ACC112 (cell line): Measurements from ENCODE around the gene REL.
A peak's percentile ranks its signal among the peaks of the same experiment; 100 is the strongest.

Experiments
- H2AFZ ChIP-seq: fragments of 200-600 bp; sonication (generic); one replicate; pipeline ENCODE4 v1.6.0; 2017; ENCODE audit warnings: antibody characterized with exemption, low read length; ENCODE audit not compliant: unreplicated experiment
- H3K27ac ChIP-seq: fragments of 200-600 bp; sonication (generic); 2 replicates; pipeline ENCODE4 v1.5.1; 2014; ENCODE audit warnings: low read depth, mild to moderate bottlenecking, antibody characterized with exemption, low read length, moderate library complexity
- H3K27me3 ChIP-seq: fragments of 200-600 bp; sonication (generic); 2 replicates; pipeline ENCODE4 v1.6.1; 2014; ENCODE audit warnings: mild to moderate bottlenecking, antibody characterized with exemption, low read length, moderate library complexity, mixed read lengths; ENCODE audit not compliant: insufficient read depth
- H3K36me3 ChIP-seq: fragments of 200-600 bp; sonication (generic); 2 replicates; pipeline ENCODE4 v1.6.1; 2016; ENCODE audit warnings: mild to moderate bottlenecking, antibody characterized with exemption, low read length, moderate library complexity, mixed read lengths; ENCODE audit not compliant: insufficient read depth
- H3K4me1 ChIP-seq: fragments of 200-600 bp; sonication (generic); one replicate; pipeline ENCODE4 v1.6.1; 2016; ENCODE audit warnings: low read length, mixed read lengths; ENCODE audit not compliant: insufficient read depth, unreplicated experiment, control insufficient read depth
- H3K4me3 ChIP-seq: fragments of 200-600 bp; sonication (generic); 2 replicates; pipeline ENCODE4 v1.5.1; 2014; ENCODE audit warnings: mild to moderate bottlenecking, low read depth, low read length
- H3K79me2 ChIP-seq: fragments of 200-600 bp; sonication (generic); one replicate; pipeline ENCODE4 v1.6.0; 2016; ENCODE audit warnings: low read length; ENCODE audit not compliant: control insufficient read depth, unreplicated experiment, insufficient read depth

Gene REL

GRCh38 chr2:60867848-60868247 lies 13.5 kb upstream of the REL start:
- H3K27ac ChIP-seq, result no peak overlapping the region
- H2AFZ ChIP-seq, result peak overlapping the region; percentile 55
- no peaks in the 10 kb centered on the region for H3K79me2 ChIP-seq
- H3K36me3 ChIP-seq, result no peaks in the 10 kb centered on the region
- no peak overlapping the region for H3K4me3 ChIP-seq
- H3K27me3 ChIP-seq, result no peaks in the 10 kb centered on the region
- no peaks in the 10 kb centered on the region for H3K4me1 ChIP-seq

GRCh38 chr2:60868589-60869273 lies 12.6 kb upstream of the REL start:
- Histone ChIP-seq H3K4me1 (no peaks in the 10 kb centered on the region), H3K79me2 (no peaks in the 10 kb centered on the region), H3K27me3 (no peaks in the 10 kb centered on the region), H3K27ac (no peak overlapping the region), H2AFZ (no peak overlapping the region), H3K4me3 (no peak overlapping the region), H3K36me3 (no peaks in the 10 kb centered on the region)

- Histone ChIP-seq H3K4me1 (no peaks in the 10 kb centered on the region), H3K27ac (no peak overlapping the region), H3K79me2 (no peaks in the 10 kb centered on the region), H2AFZ (no peak overlapping the region), H3K27me3 (no peaks in the 10 kb centered on the region), H3K4me3 (no peak overlapping the region), H3K36me3 (no peaks in the 10 kb centered on the region)
These were observed 8.9 kb upstream of the REL start for GRCh38 chr2:60872510-60872928.

- Histone ChIP-seq H3K36me3 (no peaks in the 10 kb centered on the region), H3K79me2 (no peaks in the 10 kb centered on the region), H3K4me3 (no peak overlapping the region), H3K27me3 (no peaks in the 10 kb centered on the region), H3K4me1 (no peaks in the 10 kb centered on the region), H3K27ac (no peak overlapping the region), H2AFZ (no peak overlapping the region)
These were observed 8.0 kb upstream of the REL start for GRCh38 chr2:60873381-60873780.

GRCh38 chr2:60875520-60875919 lies 5.9 kb upstream of the REL start:
- no peaks in the 10 kb centered on the region for H3K79me2 ChIP-seq
- H3K27me3 ChIP-seq, result no peaks in the 10 kb centered on the region
- H3K36me3 ChIP-seq, result no peaks in the 10 kb centered on the region
- H3K4me1 ChIP-seq, result no peaks in the 10 kb centered on the region
- no peak overlapping the region for H2AFZ ChIP-seq
- H3K4me3 ChIP-seq, result no peak overlapping the region
- no peak overlapping the region for H3K27ac ChIP-seq

- H3K79me2 ChIP-seq, result peaks cover 38% of the 10 kb centered on the region
- no peaks in the 10 kb centered on the region for H3K36me3 ChIP-seq
- H3K4me1 ChIP-seq, result peaks cover 10% of the 10 kb centered on the region
- peak overlapping the region; percentile 95 for H3K4me3 ChIP-seq
- peak overlapping the region; percentile 93 for H2AFZ ChIP-seq
- no peaks in the 10 kb centered on the region for H3K27me3 ChIP-seq
- H3K27ac ChIP-seq, result peak overlapping the region; percentile 85
These were observed 729 bp upstream of the REL start for GRCh38 chr2:60880643-60881046.

- peaks cover 15% of the 10 kb centered on the region for H3K4me1 ChIP-seq
- no peaks in the 10 kb centered on the region for H3K27me3 ChIP-seq
- peak overlapping the region; percentile 95 for H3K4me3 ChIP-seq
- H3K36me3 ChIP-seq, result no peaks in the 10 kb centered on the region
- peak overlapping the region; percentile 0 for H2AFZ ChIP-seq
- H3K79me2 ChIP-seq, result peaks cover 57% of the 10 kb centered on the region
- H3K27ac ChIP-seq, result peak overlapping the region; percentile 88
These were observed 1.8 kb downstream of the REL start for GRCh38 chr2:60882971-60883753.

GRCh38 chr2:60883896-60884295 lies 2.5 kb downstream of the REL start:
- Histone ChIP-seq H3K4me3 (peak overlapping the region; percentile 95), H2AFZ (no peak overlapping the region), H3K79me2 (peaks cover 59% of the 10 kb centered on the region), H3K27me3 (no peaks in the 10 kb centered on the region), H3K36me3 (no peaks in the 10 kb centered on the region), H3K4me1 (peaks cover 15% of the 10 kb centered on the region), H3K27ac (peak overlapping the region; percentile 88)

GRCh38 chr2:60884800-60885199 lies 3.4 kb downstream of the REL start:
- peaks cover 62% of the 10 kb centered on the region for H3K79me2 ChIP-seq
- no peak overlapping the region for H2AFZ ChIP-seq
- no peaks in the 10 kb centered on the region for H3K36me3 ChIP-seq
- no peaks in the 10 kb centered on the region for H3K27me3 ChIP-seq
- peak overlapping the region; percentile 72 for H3K4me3 ChIP-seq
- peaks cover 15% of the 10 kb centered on the region for H3K4me1 ChIP-seq
- H3K27ac ChIP-seq, result peak overlapping the region; percentile 33; the same call in 1 of the 2 replicates

- H2AFZ ChIP-seq, result no peak overlapping the region
- H3K36me3 ChIP-seq, result no peaks in the 10 kb centered on the region
- peaks cover 62% of the 10 kb centered on the region for H3K79me2 ChIP-seq
- H3K27me3 ChIP-seq, result no peaks in the 10 kb centered on the region
- H3K4me3 ChIP-seq, result peak overlapping the region; percentile 72; the same call in 1 of the 2 replicates
- H3K27ac ChIP-seq, result no peak overlapping the region
- peaks cover 15% of the 10 kb centered on the region for H3K4me1 ChIP-seq
These were observed 4.3 kb downstream of the REL start for GRCh38 chr2:60885683-60886082.

GRCh38 chr2:60886991-60887390 lies 5.6 kb downstream of the REL start:
- no peak overlapping the region for H2AFZ ChIP-seq
- H3K79me2 ChIP-seq, result peaks cover 56% of the 10 kb centered on the region
- peaks cover 2% of the 10 kb centered on the region; the same call in 1 of the 2 replicates for H3K36me3 ChIP-seq
- H3K4me3 ChIP-seq, result no peak overlapping the region
- no peak overlapping the region for H3K27ac ChIP-seq
- H3K4me1 ChIP-seq, result peaks cover 15% of the 10 kb centered on the region
- H3K27me3 ChIP-seq, result no peaks in the 10 kb centered on the region
